DND-41 (cell line): ENCODE data around the gene MRTFA.

Experiments used
- EZH2 ChIP-seq: IDR thresholded peaks from 3 replicates; pipeline ENCODE4 v1.6.1; 2012; ENCODE audit warnings: borderline replicate concordance, low read depth, mild to moderate bottlenecking, moderate library complexity, low read length, inconsistent platforms; ENCODE audit not compliant: severe bottlenecking
- TF ChIP-seq, protein P1 (sequence below): IDR thresholded peaks from 2 replicates; pipeline ENCODE4 v1.5.1; 2012; ENCODE audit warnings: borderline replicate concordance, low read length, moderate library complexity, mild to moderate bottlenecking; ENCODE audit not compliant: poor library complexity, severe bottlenecking; ENCODE audit errors: extremely low read depth

DNA sequence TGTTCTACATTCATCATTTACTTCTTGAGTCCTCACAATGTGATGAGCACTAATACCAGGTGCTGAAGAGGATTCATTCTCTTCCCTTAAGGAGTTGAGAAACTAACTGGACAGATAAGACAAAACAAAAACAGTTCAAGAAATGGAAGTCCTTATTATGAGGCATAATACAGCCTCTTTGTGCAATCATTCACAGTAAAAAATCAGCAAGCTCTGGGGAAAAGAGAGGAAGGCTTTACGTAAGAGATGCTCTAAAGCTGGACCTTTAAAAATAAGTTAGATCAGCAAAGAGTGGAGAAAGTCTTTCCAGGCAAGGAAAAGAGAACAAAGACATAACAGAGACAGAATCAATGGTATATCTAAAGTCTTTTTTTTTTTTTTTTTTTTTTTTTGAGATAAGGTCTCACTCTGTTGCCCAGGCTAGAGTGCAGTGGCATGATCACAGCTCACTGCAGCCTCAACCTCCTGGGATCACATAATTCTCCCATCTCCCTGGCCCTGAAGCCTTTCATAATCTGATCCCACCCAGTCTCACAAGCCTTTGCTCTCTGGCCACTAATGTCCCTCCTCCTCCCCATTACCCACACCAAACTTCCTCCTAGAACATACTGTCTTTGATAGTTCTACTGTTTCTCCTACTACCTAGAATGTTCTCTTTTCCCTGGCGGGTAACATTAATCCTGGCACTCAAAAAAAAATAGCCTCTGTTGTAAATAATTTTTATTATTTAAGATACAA lies 40.9 kb downstream of the MRTFA start:
- TF ChIP-seq, protein P1, sequence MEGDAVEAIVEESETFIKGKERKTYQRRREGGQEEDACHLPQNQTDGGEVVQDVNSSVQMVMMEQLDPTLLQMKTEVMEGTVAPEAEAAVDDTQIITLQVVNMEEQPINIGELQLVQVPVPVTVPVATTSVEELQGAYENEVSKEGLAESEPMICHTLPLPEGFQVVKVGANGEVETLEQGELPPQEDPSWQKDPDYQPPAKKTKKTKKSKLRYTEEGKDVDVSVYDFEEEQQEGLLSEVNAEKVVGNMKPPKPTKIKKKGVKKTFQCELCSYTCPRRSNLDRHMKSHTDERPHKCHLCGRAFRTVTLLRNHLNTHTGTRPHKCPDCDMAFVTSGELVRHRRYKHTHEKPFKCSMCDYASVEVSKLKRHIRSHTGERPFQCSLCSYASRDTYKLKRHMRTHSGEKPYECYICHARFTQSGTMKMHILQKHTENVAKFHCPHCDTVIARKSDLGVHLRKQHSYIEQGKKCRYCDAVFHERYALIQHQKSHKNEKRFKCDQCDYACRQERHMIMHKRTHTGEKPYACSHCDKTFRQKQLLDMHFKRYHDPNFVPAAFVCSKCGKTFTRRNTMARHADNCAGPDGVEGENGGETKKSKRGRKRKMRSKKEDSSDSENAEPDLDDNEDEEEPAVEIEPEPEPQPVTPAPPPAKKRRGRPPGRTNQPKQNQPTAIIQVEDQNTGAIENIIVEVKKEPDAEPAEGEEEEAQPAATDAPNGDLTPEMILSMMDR, result no peak
- TF ChIP-seq EZH2, result no peak
